Measurements from ENCODE around the gene HK2. TPM values are rescaled to one million over a fixed set of nuclear protein-coding genes. Genes with fewer than 3 reads are reported as not detected.

HK2 gene
- total RNA-seq, 2 donors from 2014 or later: 21.5 to 31.5 TPM

DNA sequence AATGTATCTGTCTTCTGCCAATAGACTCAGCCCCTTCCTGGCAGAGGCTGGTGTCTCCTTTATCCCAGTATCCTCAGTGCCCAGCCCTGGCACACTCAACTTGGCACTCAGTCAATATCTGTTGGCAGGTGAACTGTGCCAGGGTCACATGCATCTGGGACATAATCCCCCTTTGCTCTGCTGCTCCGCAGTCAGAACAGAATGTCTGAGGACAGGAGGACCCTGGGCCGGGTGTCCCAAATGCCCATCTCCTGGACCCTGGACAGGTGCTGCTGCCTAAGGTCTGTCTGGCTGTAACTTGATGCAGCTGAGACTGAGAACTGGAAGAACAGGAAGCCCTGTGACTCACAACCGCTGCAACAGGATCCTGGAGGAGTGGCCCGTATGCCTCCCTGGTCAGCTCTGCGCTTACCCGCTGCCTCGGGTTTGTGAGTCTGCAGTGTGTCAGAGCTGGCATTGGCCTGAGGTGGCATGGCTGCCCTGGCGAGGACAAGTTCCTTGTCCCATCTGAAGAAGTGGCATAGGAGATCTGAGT, 11.4 kb downstream of the HK2 start:
- no peaks in the 10 kb centered on the region for H3K27me3 Mint-ChIP-seq (ENCODE audit: insufficient read depth)
- Histone ChIP-seq H3K4me3 (ENCODE audit: low read length) (no peak overlapping the region), H3K4me1 (ENCODE audit: control insufficient read depth, insufficient read depth, low read length) (peaks cover 17% of the 10 kb centered on the region), H3K27ac (ENCODE audit: low read depth, low read length) (no peak overlapping the region), H3K27me3 (ENCODE audit: control insufficient read depth, insufficient read depth, low read length, poor library complexity, severe bottlenecking) (no peaks in the 10 kb centered on the region), H3K9me3 (ENCODE audit: control insufficient read depth, low read length) (no peaks in the 10 kb centered on the region), H3K36me3 (ENCODE audit: control insufficient read depth, insufficient read depth, low read length) (no peaks in the 10 kb centered on the region), H3K9ac (ENCODE audit: extremely low read depth, low read length, poor library complexity, severe bottlenecking) (no peak overlapping the region)
- TF ChIP-seq, protein P1, sequence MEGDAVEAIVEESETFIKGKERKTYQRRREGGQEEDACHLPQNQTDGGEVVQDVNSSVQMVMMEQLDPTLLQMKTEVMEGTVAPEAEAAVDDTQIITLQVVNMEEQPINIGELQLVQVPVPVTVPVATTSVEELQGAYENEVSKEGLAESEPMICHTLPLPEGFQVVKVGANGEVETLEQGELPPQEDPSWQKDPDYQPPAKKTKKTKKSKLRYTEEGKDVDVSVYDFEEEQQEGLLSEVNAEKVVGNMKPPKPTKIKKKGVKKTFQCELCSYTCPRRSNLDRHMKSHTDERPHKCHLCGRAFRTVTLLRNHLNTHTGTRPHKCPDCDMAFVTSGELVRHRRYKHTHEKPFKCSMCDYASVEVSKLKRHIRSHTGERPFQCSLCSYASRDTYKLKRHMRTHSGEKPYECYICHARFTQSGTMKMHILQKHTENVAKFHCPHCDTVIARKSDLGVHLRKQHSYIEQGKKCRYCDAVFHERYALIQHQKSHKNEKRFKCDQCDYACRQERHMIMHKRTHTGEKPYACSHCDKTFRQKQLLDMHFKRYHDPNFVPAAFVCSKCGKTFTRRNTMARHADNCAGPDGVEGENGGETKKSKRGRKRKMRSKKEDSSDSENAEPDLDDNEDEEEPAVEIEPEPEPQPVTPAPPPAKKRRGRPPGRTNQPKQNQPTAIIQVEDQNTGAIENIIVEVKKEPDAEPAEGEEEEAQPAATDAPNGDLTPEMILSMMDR (conservative IDR thresholded peaks at IDR 0.05): no peak
- H3K36me3 Mint-ChIP-seq (ENCODE audit: low read depth): peaks cover 2% of the 10 kb centered on the region
- peaks cover 41% of the 10 kb centered on the region for H3K4me1 Mint-ChIP-seq
- WGBS, 2 experiments (ENCODE audit: insufficient coverage in 1 of 2, insufficient read length in 1 of 2): 84 to 88% methylated on average over 8 of the region's 8 CpGs
- H3K27ac Mint-ChIP-seq: peak overlapping the region; percentile 41
- H3K9me3 Mint-ChIP-seq: no peaks in the 10 kb centered on the region
- no peak overlapping the region for H3K4me3 Mint-ChIP-seq
- DNase-seq: peak; percentile 69

DNA sequence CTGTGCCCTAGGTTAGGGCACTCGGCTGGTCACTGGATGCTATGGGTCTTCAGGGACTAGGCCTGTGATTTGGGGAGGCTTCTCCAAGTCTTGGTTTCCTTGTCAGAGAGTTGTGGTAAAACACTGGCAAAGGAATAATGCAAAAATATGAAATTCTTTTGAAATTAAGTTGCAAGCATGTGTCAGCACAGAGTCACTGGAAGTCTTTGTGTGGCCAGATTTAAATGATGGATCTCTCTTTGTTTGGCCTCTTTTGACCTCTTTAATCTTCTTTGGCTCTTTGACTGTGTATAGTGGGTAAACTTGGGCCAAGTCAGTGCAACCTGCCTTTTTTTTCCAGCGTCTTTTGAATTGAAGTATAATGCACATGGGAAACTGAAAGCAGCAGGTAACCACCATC, 12.1 kb downstream of the HK2 start:
- Mint-ChIP-seq H3K27ac (no peak overlapping the region), H3K27me3 (ENCODE audit: insufficient read depth) (no peaks in the 10 kb centered on the region), H3K9me3 (no peaks in the 10 kb centered on the region), H3K36me3 (ENCODE audit: low read depth) (no peaks in the 10 kb centered on the region), H3K4me3 (no peak overlapping the region), H3K4me1 (peaks cover 45% of the 10 kb centered on the region)
- WGBS, 2 experiments (ENCODE audit: insufficient coverage in 1 of 2, insufficient read length in 1 of 2): 87 to 100% methylated on average over 1 to 2 of the region's 2 CpGs
- Histone ChIP-seq H3K4me1 (ENCODE audit: control insufficient read depth, insufficient read depth, low read length) (peaks cover 17% of the 10 kb centered on the region), H3K9ac (ENCODE audit: extremely low read depth, low read length, poor library complexity, severe bottlenecking) (no peak overlapping the region), H3K9me3 (ENCODE audit: control insufficient read depth, low read length) (no peaks in the 10 kb centered on the region), H3K27me3 (ENCODE audit: control insufficient read depth, insufficient read depth, low read length, poor library complexity, severe bottlenecking) (no peaks in the 10 kb centered on the region), H3K27ac (ENCODE audit: low read depth, low read length) (no peak overlapping the region), H3K4me3 (ENCODE audit: low read length) (no peak overlapping the region), H3K36me3 (ENCODE audit: control insufficient read depth, insufficient read depth, low read length) (no peaks in the 10 kb centered on the region)
- TF ChIP-seq, protein P1 (conservative IDR thresholded peaks at IDR 0.05): no peak
- DNase-seq: no peak

DNA sequence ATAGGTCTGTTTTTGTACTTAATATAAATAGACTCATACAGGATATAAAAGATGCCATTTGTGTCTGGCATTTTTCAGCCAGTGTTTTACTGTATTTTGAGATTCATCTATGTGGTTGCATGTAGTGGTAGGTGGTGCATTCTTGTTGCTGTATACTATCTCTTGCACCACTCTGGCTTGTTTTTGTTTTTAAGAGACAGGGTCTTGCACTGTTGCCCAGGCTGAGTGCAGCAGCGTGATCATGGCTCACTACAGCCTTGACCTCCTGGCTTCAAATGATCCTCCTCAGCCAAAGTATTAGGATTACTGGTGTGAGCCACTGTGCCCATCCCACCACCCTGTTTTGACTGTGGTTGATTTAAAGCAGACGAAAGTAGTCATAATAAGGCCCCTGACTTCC, 12.6 kb downstream of the HK2 start:
- TF ChIP-seq, protein P1 (conservative IDR thresholded peaks at IDR 0.05): no peak
- Histone ChIP-seq H3K4me1 (ENCODE audit: control insufficient read depth, insufficient read depth, low read length) (peaks cover 17% of the 10 kb centered on the region), H3K36me3 (ENCODE audit: control insufficient read depth, insufficient read depth, low read length) (no peaks in the 10 kb centered on the region), H3K9me3 (ENCODE audit: control insufficient read depth, low read length) (no peaks in the 10 kb centered on the region), H3K27ac (ENCODE audit: low read depth, low read length) (no peak overlapping the region), H3K4me3 (ENCODE audit: low read length) (no peak overlapping the region), H3K9ac (ENCODE audit: extremely low read depth, low read length, poor library complexity, severe bottlenecking) (no peak overlapping the region), H3K27me3 (ENCODE audit: control insufficient read depth, insufficient read depth, low read length, poor library complexity, severe bottlenecking) (no peaks in the 10 kb centered on the region)
- WGBS, 2 experiments (ENCODE audit: insufficient coverage in 1 of 2, insufficient read length in 1 of 2): 92 to 100% methylated on average over 2 of the region's 2 CpGs
- H3K4me1 Mint-ChIP-seq: peaks cover 47% of the 10 kb centered on the region
- H3K27me3 Mint-ChIP-seq (ENCODE audit: insufficient read depth): no peaks in the 10 kb centered on the region
- no peak for DNase-seq
- no peak overlapping the region for H3K27ac Mint-ChIP-seq
- H3K9me3 Mint-ChIP-seq: no peaks in the 10 kb centered on the region
- no peak overlapping the region for H3K4me3 Mint-ChIP-seq
- no peaks in the 10 kb centered on the region for H3K36me3 Mint-ChIP-seq (ENCODE audit: low read depth)

All from endodermal cell (in vitro differentiated cells).